GM12875 (cell line): ENCODE data around the gene CDC25B.

ENCODE experiments used
- H3K4me3 ChIP-seq: one replicate; pipeline ENCODE4 v1.5.1; 2011; ENCODE audit warnings: low read depth, low read length, control low read depth
- TF ChIP-seq, protein P1 (sequence below): IDR thresholded peaks from 2 replicates; pipeline ENCODE4 v1.5.1; 2011; ENCODE audit warnings: low read depth, mild to moderate bottlenecking, control low read depth, inconsistent platforms, low read length, moderate library complexity, borderline replicate concordance; ENCODE audit not compliant: insufficient read depth

Gene CDC25B

DNA sequence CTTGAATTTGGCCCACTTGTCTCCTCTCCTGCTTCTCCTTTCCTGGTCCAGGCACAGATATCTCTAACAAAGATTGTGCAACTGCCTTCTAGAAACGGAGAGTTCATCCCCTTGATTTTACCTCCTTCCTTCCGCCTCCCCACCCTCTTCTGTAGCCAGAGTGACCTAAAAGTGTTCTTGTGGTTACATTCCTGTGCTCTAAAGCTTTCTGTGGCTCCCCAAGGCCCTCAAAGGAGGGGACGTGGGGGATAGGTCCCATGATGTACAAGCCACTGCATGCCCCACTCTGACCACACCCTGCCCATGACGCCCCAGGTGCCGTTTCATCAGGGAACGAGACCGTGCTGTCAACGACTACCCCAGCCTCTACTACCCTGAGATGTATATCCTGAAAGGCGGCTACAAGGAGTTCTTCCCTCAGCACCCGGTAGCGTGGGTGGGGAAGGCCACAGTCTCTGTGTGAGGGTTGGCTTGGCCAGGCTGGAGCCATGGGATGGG, 8.2 kb downstream of the CDC25B start:
- TF ChIP-seq, protein P1, sequence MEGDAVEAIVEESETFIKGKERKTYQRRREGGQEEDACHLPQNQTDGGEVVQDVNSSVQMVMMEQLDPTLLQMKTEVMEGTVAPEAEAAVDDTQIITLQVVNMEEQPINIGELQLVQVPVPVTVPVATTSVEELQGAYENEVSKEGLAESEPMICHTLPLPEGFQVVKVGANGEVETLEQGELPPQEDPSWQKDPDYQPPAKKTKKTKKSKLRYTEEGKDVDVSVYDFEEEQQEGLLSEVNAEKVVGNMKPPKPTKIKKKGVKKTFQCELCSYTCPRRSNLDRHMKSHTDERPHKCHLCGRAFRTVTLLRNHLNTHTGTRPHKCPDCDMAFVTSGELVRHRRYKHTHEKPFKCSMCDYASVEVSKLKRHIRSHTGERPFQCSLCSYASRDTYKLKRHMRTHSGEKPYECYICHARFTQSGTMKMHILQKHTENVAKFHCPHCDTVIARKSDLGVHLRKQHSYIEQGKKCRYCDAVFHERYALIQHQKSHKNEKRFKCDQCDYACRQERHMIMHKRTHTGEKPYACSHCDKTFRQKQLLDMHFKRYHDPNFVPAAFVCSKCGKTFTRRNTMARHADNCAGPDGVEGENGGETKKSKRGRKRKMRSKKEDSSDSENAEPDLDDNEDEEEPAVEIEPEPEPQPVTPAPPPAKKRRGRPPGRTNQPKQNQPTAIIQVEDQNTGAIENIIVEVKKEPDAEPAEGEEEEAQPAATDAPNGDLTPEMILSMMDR: no peak
- H3K4me3 ChIP-seq: no peak overlapping the region

DNA sequence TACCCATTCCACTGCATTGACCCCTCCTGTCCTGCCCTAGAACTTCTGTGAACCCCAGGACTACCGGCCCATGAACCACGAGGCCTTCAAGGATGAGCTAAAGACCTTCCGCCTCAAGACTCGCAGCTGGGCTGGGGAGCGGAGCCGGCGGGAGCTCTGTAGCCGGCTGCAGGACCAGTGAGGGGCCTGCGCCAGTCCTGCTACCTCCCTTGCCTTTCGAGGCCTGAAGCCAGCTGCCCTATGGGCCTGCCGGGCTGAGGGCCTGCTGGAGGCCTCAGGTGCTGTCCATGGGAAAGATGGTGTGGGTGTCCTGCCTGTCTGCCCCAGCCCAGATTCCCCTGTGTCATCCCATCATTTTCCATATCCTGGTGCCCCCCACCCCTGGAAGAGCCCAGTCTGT, 8.7 kb downstream of the CDC25B start:
- H3K4me3 ChIP-seq: no peak overlapping the region
- TF ChIP-seq, protein P1: no peak

DNA sequence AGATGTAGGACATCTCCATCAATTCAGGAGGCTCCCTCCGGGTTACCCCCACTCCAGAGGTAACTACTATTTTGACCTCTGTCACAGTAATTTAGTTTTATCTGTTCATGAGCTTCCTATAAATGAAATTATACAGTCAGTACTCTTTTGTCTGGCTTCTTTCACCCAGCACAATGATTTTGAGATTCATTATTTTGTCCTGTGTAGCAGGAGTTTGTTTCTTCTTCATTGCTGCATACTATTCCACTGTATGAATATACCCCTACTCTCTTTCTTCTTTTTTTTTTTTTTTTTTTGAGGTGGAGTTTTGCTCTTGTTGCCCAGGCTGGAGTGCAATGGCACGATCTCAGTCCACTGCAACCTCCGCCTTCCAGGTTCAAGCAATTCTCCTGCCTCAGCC, 12.4 kb downstream of the CDC25B start:
- H3K4me3 ChIP-seq: no peak overlapping the region

DNA sequence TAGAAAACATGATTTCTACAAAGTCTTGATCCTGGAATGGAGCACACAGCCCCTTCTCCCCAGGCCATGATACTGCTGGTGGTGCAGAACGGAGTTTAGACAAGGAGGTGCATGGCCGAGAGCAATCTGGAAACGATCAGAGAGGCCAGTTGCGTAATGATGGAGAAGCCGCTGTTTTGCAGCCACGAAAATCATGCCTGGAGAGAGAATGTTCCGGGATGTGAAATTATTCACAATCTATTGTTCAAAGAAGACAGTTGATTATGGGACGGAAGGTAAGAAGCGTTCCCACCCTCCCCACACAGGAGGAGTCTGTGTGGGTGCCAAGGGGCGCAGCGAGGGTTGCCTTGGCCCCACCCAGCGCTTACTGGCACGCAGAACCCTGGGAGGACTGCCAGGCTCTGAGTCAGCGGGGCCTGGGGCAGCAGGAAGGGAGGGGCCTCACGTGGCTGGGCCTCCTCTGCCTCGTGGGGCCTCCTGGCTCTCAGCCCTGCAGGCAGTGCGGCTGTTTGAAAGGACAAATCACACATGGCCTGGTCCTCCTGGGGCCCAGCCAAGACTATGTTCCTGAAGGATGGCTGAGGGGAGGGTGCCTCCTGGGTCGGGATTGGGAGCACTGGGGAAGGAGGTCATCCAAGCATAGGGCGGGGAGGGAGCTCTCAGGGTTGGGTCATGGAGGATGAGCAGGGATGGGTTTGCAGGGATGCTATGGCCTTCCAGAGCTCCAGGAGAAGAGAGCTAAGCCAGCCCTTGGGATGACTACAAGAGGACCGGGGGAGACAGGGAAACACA, 15.6 kb downstream of the CDC25B start:
- no peak overlapping the region for H3K4me3 ChIP-seq
- TF ChIP-seq, protein P1: no peak

More for the DNA sequence above, 12.4 kb downstream of the CDC25B start:
- TF ChIP-seq, protein P1: no peak

DNA sequence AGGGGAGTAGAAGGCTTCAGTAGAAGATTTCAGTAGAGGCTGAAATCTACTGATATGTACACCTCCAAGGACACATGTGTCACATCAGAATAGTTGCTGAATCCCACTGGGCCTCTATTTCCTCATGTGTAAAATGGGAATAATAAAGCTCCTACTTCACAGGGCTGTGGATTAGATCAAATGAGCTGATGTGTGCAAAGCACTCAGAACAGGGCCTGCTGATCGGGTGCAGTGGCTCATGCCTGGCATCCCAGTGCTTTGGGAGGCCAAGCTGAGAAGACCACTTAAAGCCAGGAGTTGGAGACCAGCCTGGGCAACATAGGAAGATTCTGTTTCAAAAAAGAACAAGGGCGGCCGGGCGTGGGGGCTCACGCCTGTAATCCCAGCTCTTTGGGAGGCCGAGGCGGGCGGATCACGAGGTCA, 16.2 kb downstream of the CDC25B start:
- TF ChIP-seq, protein P1: no peak
- no peak overlapping the region for H3K4me3 ChIP-seq

DNA sequence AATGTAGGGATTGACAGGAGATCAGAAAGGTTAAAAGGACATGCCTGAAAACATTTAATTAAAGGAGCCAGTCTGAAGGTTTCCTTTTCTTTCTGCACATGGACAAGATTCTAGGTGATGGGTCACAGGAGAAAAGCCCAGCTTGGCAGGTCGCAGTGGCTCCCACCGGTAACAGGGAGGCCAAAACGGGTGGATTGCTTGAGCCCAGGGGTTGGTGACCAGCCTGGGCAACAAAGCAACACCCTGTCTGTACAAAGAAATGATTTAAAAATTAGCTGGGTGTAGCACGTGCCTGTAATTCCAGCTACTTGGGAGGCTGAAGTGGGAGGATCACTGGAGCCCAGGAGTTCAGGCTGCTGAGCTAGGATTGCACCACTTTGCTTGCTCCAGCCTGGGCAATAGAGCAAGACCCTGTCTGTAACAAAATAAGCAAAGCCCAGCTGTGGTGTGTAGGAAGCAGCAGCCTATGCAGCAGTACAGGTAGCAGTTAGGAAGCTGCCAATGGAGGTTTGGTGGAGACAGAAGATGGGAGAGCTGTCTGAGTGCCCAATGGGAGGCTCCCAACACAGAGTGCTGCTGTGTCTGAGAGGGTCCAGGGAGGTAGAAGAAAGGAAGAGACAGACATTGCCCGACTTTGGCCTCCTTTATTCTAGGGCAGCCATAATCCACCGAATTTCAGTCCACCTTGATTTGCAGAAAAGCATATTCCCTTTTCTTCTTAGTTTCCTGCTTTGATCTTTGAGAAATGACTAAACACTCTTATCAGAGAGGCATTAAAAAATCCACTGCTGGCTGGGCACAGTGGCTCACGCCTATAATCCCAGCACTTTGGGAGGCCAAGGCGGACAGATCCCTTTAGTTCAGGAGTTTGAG, 17.1 kb downstream of the CDC25B start:
- TF ChIP-seq, protein P1: no peak
- no peak overlapping the region for H3K4me3 ChIP-seq
